ENCODE measurements around the gene APOA4.

APOA4 gene

GRCh38 chr11:116772443-116773202 lies 50.5 kb downstream of the APOA4 start, which contains the start of gene BUD13:
Gene BUD13, minus strand, starts transcription at chr11:116772987. Its CDS starts 23 bp downstream, at chr11:116772964.
- peak; percentile 91 for DNase-seq

GRCh38 chr11:116771935-116772334 lies 51.2 kb downstream of the APOA4 start:
- no peak for DNase-seq
